Measurements from ENCODE around the gene SLC30A7.
"Not testable (repeated sequence)": the region's sequence is repeated elsewhere in the genome, so short reads cannot be mapped to it uniquely, and the experiment has no call there.

The SLC30A7 gene

GRCh38 chr1:100891380-100891779 is 4.5 kb upstream of the SLC30A7 start:
- no peak for DNase-seq

DNA sequence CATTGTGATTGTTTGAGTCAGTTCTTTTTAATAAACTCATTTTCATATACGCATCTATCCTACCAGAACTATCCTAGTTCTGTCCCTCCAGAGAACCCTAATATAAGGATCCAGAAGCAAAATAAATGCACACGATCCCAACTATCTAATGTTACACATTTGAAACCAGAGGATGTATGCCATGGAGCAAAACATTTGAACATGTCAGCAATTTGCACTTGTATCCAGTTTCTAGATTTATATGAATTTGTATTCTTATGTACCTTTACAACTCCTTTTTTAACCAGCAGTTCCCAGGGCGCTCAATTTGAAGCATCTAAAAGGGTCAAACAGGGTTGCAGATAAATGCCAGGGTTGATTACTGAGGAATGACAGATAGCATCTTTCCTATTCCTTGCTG is 3.3 kb upstream of the SLC30A7 start:
- no peak for DNase-seq

DNA sequence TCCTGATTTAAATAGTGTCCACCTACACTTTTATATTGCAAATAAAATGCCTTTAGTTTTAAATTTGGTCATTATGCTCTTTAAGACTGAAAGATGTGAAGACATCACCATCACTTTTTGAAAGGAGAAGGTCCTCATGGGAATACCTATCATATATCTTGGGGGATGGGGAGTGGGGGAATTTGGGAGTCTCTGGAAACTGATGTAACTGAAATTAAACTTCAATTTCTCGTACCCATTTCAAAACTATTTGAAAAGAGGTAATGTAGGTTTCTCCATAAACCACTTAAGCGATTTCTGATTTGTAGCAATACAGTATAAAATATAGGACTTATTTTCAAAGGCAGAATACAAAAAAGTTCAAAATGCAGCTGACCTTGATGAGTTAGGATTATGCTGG is 2.2 kb upstream of the SLC30A7 start:
- no peak for DNase-seq

DNA sequence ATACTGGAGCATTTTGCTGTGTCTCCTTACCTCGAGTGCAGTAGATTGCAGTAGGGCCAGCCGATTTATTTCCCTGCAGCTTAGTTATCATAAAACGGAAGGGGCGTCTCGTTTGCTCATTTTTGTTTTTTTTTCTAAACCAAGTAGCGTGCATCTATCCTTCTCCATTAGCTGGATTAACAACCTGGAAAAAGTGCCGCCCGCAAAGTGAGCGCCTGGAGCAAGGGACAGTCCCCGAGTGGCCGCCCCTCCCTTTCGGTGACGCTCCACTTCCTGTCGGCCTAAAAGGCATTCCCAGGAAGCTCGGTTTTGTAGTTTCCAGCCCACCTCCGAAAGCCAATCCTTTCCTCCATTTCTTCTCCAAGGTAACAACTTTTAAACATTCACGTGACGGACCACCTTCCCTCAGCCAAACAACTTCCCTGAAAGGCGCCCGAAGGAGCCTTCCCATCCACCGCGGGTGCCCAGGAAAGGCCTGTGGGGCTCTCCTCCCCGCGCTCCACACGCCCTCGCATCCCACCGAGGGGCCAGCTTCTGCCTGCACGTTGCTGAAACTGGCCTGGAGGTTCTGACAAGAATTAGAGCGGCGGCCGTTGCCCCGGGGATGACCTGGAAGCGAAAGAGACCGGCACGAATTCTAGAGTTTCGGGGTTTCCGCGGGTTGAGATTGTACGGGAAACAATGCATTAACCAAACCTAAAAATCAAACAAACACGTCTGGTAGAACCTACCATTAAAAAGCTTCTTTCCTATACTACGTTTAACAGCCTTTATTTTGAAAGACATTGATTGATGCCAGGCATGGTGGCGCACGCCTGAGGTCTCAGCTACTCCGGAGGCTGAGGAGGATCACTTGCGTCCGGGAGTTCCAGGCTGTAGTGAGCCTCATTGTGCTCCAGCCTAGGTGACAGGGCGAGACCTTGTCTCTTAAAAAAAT is 1.0 kb upstream of the SLC30A7 start, which contains the start of gene EXTL2:
TSS of gene EXTL2 (minus strand) at position 240 of the 937 bp plus-strand sequence. CDS start 6,085 bp downstream, outside the sequence.
- peak; percentile 89 for DNase-seq

- peak; percentile 34 for DNase-seq
Measured at GRCh38 chr1:100896481-100896982, 642 bp downstream of the SLC30A7 start.

DNA sequence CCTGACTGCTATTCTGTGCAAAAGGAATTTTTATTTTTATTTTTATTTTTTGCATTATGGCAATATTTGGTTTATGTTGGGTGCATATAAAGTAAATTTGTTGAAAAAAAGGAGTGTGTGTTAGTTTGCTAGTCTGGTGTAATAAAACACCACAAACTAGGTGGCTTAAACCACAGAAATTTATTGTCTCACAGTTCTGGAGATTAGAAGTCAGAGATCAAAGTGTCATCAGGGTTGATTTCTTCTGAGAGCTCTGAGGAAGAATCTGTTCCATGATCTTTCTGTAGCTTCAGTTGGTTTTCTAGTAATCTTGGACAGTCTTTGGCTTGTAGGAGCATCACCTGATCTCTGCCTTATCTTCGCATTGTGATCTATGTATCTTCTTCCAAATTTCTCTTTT is 6.5 kb downstream of the SLC30A7 start:
- DNase-seq: no peak

- DNase-seq: no peak
Measured at GRCh38 chr1:100903777-100904176, 7.9 kb downstream of the SLC30A7 start.

- no peak for DNase-seq
Measured at GRCh38 chr1:100904528-100904927, 8.6 kb downstream of the SLC30A7 start.

DNA sequence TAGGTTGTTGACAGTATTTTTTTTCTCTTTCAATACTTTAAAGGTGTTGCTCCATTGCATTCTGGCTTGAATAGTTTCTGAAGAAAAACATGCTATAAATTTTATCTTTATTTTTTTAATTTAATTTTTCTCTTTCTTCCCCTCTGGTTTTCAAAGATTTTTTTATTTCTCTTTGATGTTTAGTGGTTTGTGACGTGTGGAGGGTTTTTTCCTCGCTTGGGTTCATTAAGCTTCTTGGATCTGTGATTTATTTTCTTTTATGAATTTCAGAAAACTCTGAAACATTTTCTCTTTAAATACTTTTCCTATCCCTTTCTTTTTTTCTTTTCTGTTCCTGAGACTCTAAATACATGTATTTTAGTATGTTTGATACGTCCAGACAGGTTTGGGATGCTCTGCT is 9.3 kb downstream of the SLC30A7 start:
- no peak for DNase-seq

GRCh38 chr1:100907887-100908286 is 12.0 kb downstream of the SLC30A7 start:
- DNase-seq: no peak

- DNase-seq: no peak
Measured at GRCh38 chr1:100909018-100909417, 13.1 kb downstream of the SLC30A7 start.

GRCh38 chr1:100912019-100912418 is 16.1 kb downstream of the SLC30A7 start:
- DNase-seq: no peak

DNA sequence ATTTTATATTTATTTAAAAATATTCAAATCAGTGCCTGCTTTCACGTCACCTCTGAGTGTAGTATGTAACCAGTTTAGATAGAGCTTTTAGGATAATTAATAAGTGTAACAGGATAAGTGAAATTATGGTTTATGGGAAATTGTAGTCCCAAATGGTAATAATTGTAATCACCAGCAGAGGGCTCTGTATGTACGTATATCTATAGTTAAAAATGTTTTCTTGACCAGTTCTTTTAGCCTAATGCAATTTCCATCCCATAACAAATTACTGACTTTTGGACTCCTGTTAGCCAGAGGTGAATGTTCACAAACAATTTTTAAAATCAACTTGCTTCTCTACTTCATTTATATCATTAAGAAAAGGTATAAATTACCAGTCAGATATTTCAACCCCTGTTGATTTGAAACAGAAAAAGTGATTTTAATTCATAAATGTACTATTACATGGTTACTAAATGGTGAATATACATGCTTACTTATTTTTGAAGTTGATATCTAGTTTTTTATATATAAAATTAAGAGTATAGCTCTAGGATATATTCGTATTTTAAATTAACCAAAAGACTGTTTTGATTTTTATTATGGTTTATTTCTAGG is 25.3 kb downstream of the SLC30A7 start:
- DNase-seq: peak; percentile 78

DNA sequence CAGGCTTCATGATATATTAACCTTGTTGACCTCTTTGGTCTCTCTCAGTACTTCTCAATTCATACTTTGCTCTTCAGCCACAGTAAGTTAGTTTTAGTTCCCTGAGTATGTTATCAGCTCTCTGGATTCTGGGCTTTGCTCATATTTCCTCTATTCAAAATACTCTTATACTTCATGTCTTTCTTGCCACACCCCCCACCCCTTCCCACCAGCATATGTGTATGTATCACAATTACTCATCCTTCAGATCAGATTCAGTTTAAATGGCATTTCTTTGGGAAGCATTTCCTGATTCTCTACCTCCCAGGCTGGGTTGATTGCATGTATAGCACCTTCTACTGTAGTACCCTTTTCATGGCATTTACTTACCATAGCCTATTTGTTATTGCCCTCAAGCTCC is 28.3 kb downstream of the SLC30A7 start:
- no peak for DNase-seq

DNA sequence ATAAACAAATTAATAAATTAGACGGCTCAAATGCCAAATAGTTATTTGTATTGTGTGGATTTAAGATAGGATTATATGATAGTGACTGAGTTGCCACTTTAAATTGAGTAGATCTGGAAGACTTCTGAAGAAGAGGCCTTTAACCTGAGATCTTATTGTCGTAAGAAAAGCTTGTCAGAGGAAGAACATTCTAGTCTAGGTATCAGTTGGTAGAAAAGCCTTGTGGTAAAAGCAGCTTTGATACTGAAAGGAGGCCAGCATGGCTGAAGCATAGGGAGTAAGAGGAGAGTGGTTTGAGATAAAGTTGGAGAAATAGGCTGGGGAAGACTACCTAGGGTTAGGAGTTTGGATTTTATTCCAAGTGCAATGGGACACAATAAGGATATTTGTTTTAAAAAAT is 29.1 kb downstream of the SLC30A7 start:
- no peak for DNase-seq

- no peak for DNase-seq
Measured at GRCh38 chr1:100926240-100926639, 30.4 kb downstream of the SLC30A7 start.

DNA sequence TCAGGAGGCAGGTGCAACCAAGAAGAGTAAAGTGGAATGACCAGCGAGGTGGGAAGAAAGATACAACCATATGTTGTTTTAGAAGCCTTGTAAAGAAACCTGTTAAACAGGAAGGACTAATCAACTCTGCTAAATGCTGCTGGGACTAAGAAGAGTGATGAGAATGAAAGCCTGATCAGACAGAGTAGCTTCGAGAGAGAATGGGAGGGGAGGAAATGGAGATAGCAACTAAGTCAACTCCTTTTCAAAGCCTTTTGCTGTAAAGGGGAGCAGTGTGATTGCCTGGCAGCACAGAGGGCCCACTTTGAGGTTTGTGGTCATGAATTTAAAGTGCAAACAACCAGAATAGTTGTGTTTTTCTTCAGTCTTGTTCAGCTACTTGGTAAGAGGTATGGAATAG is 31.4 kb downstream of the SLC30A7 start:
- DNase-seq: no peak

GRCh38 chr1:100928128-100928527 is 32.2 kb downstream of the SLC30A7 start:
- no peak for DNase-seq

DNA sequence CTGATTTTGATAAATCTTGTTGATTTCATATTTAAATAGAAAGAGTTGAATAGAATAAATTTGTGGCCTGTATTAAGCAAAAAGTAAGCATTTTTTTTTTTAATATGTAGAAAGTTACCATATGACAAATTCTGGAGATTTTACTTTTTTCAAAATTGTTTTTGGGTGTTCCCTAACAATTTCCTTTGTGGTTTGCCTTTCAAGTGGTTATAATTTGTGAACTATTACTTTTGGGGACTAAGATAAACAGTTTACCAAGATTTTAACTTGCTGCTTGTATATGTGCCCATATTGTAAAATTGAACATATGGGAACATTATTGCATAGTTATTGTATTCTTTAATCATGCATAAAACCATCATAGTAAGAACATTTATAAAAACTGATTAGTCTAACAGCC is 34.6 kb downstream of the SLC30A7 start:
- no peak for DNase-seq

- no peak for DNase-seq
Measured at GRCh38 chr1:100931716-100932115, 35.8 kb downstream of the SLC30A7 start.

GRCh38 chr1:100933555-100933954 is 37.7 kb downstream of the SLC30A7 start:
- DNase-seq: not testable (repeated sequence)

DNA sequence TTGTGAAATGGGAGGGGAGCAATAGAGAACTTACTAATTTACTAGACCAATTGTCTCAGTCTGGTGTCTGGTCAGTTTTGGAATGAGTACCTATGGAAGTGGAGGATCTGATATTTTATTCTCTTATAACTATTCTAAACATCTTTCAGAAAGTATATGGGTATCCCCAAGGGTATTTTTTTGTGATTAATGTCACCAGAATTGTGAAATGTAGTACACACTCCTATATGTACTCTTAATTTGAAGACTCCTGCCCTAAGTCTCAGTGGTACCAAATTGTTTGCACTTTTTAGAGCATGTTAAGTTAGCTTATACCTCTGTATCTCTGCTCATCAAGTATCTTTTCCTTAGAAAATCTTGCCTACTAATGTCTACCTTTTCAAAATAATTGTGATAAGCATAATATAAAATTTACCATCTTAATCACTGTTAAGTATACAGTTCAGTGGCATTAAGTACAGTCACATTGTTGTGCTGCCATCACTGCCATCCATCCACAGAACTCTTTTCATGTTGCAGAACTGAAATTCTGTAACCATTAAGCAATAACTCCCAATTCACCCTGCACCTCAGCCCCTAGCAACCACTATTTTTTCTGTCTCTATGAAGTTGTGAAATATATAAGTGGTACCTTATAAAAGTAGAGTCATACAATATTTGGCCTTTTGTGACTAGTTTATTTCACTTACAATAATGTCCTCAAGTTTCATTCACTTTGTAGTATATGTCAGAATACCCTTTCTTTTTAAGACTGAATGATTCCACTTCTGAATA is 40.5 kb downstream of the SLC30A7 start:
- no peak for DNase-seq

DNA sequence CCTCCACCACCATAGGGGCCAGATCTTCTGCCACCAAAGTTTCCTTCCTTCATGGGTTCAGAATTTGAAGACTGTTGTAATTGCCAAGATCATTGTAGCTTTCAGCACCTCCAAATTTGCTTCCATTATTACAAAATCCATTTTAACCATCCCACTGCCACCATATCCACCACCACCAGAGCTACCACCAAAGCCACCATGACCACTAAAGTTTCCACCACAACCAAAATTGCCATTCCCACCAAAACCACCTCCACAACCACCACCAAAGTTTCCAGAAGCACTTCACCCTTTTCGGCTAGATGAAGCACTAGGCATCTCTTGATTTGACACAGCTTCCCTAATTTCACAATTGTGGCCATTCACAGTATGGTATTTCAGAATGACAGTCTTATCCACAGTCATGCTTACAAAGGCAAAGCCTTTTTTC is 45.2 kb downstream of the SLC30A7 start:
- no peak for DNase-seq
